Endothelial cell of umbilical vein (primary cell): ENCODE results near the gene BRS3. TPM values are rescaled to one million over a fixed set of nuclear protein-coding genes. Genes with fewer than 3 reads are reported as not detected.

Source experiments
- BruUV-seq: library from RNA; stranded (reverse); fragments of 400-500 nt; replicated peaks from 2 replicates; lab custom pipeline; 2021; lab: Mats Ljungman, UMichigan
- CTCF ChIA-PET: fragments of 300-600, 350-600 bp; sonication (Branson Sonifier 250); formaldehyde crosslinking; loops from one replicate; lab custom pipeline; 2021; ENCODE audit warnings: antibody characterized with exemption, inconsistent platforms; lab: Charles Lee
- POLR2A ChIA-PET: fragments of 300-600, 350-600 bp; sonication (Branson Sonifier 250); formaldehyde crosslinking; loops from one replicate; lab custom pipeline; 2021; ENCODE audit warnings: antibody characterized with exemption, inconsistent platforms; lab: Charles Lee
- DNase-seq: peaks from one replicate; pipeline ENCODE4 v3.0.0-alpha.2; 2011; ENCODE audit warnings: low read depth, low spot score
- FAIRE-seq: peaks from 2 replicates; lab custom pipeline; 2011; peaks lifted over from hg19 to GRCh38; lab: Jason Lieb, UNC
- H2AFZ ChIP-seq: 2 replicates; pipeline ENCODE4 v1.6.0; 2012; ENCODE audit warnings: low read depth, low read length, control low read depth, inconsistent platforms
- H3K27ac ChIP-seq: 2 replicates; pipeline ENCODE4 v1.5.1; 2011; ENCODE audit warnings: low read depth, mild to moderate bottlenecking, control low read depth, low read length, moderate library complexity; ENCODE audit not compliant: insufficient read depth
- H3K27me3 ChIP-seq, 2 experiments: 2 replicates each; pipeline versions ENCODE4 v1.6.0 to v1.6.1; 2011; ENCODE audit warnings: low read length in 2 of 2, mixed read lengths in 1 of 2; ENCODE audit not compliant: control insufficient read depth in 2 of 2, insufficient read depth in 2 of 2
- H3K36me3 ChIP-seq, 2 experiments: 2 replicates in 1 of 2; 3 replicates in 1 of 2; pipeline ENCODE4 v1.5.1; 2011; ENCODE audit warnings: low read length in 2 of 2, mild to moderate bottlenecking in 1 of 2, moderate library complexity in 1 of 2; ENCODE audit not compliant: control insufficient read depth in 2 of 2, insufficient read depth in 2 of 2; ENCODE audit errors: extremely low read depth in 1 of 2
- H3K4me1 ChIP-seq: 3 replicates; pipeline ENCODE4 v1.5.1; 2011; ENCODE audit warnings: mild to moderate bottlenecking, low read length; ENCODE audit not compliant: control insufficient read depth, insufficient read depth; ENCODE audit errors: extremely low read depth
- H3K4me2 ChIP-seq: 2 replicates; pipeline ENCODE4 v1.6.1; 2011; ENCODE audit warnings: low read length, control low read depth, mixed read lengths; ENCODE audit not compliant: insufficient read depth
- H3K4me3 ChIP-seq, 3 experiments: fragments of 200-600 bp in 1 of 3; sonication (generic), shearing (Covaris generic) in 1 of 3; replicated peaks in 1 of 3; 2 replicates each; pipeline ENCODE4 v1.5.1; 2011 to 2016; ENCODE audit warnings: control low read depth in 3 of 3, low read length in 3 of 3, mild to moderate bottlenecking in 2 of 3, inconsistent platforms in 1 of 3, low read depth in 1 of 3, moderate library complexity in 1 of 3; ENCODE audit not compliant: insufficient read depth in 1 of 3
- H3K79me2 ChIP-seq: 2 replicates; pipeline ENCODE4 v1.6.0; 2012; ENCODE audit warnings: low read length, inconsistent platforms; ENCODE audit not compliant: control insufficient read depth, insufficient read depth
- H3K9ac ChIP-seq: replicated peaks from 2 replicates; pipeline ENCODE3; 2011; ENCODE audit warnings: low read length, control low read depth; ENCODE audit not compliant: insufficient read depth; ENCODE audit errors: extremely low read depth
- H3K9me1 ChIP-seq: replicated peaks from 3 replicates; pipeline ENCODE4 v1.6.0; 2011; ENCODE audit warnings: mild to moderate bottlenecking, low read length; ENCODE audit not compliant: control insufficient read depth, insufficient read depth; ENCODE audit errors: extremely low read depth
- H3K9me3 ChIP-seq: replicated peaks from 2 replicates; pipeline ENCODE4 v1.5.1; 2012; ENCODE audit warnings: low read length, inconsistent platforms; ENCODE audit not compliant: control insufficient read depth, insufficient read depth
- H4K20me1 ChIP-seq: replicated peaks from 2 replicates; pipeline ENCODE3; 2011; ENCODE audit warnings: mild to moderate bottlenecking, low read length; ENCODE audit not compliant: control insufficient read depth, insufficient read depth; ENCODE audit errors: extremely low read depth
- CTCF ChIP-seq, 2 donors: IDR thresholded peaks; 1 replicate in 1 of 2; 2 replicates in 1 of 2; pipeline ENCODE4 v1.5.1; 2011; ENCODE audit warnings: low read length in 2 of 2, mild to moderate bottlenecking in 2 of 2, moderate library complexity in 2 of 2, control low read depth in 1 of 2, inconsistent platforms in 1 of 2, low read depth in 1 of 2; ENCODE audit not compliant: insufficient read depth in 1 of 2; ENCODE audit errors: extremely low read depth in 1 of 2
- EZH2 ChIP-seq: IDR thresholded peaks from 2 replicates; pipeline ENCODE4 v1.6.1; 2012; ENCODE audit warnings: borderline replicate concordance, low read depth, mild to moderate bottlenecking, moderate library complexity, low read length, inconsistent platforms; ENCODE audit not compliant: severe bottlenecking
- FOS ChIP-seq: IDR thresholded peaks from 2 replicates; pipeline ENCODE4 v1.6.1; 2011; ENCODE audit warnings: mild to moderate bottlenecking, low read length, moderate library complexity, borderline replicate concordance; ENCODE audit not compliant: insufficient read depth
- GATA2 ChIP-seq: IDR thresholded peaks from 2 replicates; pipeline ENCODE4 v1.7.0; 2011; ENCODE audit warnings: low read depth, mild to moderate bottlenecking, moderate library complexity, mixed read lengths, low read length; ENCODE audit not compliant: insufficient read length, insufficient read depth
- JUN ChIP-seq: IDR thresholded peaks from 2 replicates; pipeline ENCODE4 v1.6.1; 2011; ENCODE audit warnings: borderline replicate concordance, low read depth; ENCODE audit not compliant: insufficient read length, insufficient read depth
- MAX ChIP-seq: IDR thresholded peaks from 2 replicates; pipeline ENCODE4 v1.6.1; 2011; ENCODE audit not compliant: insufficient read depth, insufficient read length
- MYC ChIP-seq: IDR thresholded peaks from one replicate; pipeline ENCODE4 v1.6.1; 2011; ENCODE audit warnings: mild to moderate bottlenecking, low read depth, low read length
- POLR2A ChIP-seq: IDR thresholded peaks from 2 replicates; pipeline ENCODE4 v1.6.1; 2012; ENCODE audit warnings: low read depth, mild to moderate bottlenecking, control low read depth, low read length
- POLR2AphosphoS5 ChIP-seq: IDR thresholded peaks from 2 replicates; pipeline ENCODE4 v1.6.1; 2012; ENCODE audit warnings: low read depth, mild to moderate bottlenecking, control low read depth, low read length, moderate library complexity; ENCODE audit not compliant: insufficient read depth
- dilution Hi-C: fragments of 300-500 bp; cut with MboI; formaldehyde crosslinking; loops from one replicate; pipeline ENCODE4 v1.15.0; 2019; ENCODE audit warnings: low sequenced_read_pairs; ENCODE audit not compliant: extremely low pct_ligation_motif_present
- intact Hi-C: fragments of 100-400 bp; cut with micrococcal nuclease; formaldehyde crosslinking; loops from one replicate; pipeline ENCODE4 v1.10.0; 2022
- polyA plus RNA-seq, 4 experiments: library from polyadenylated mRNA; depleted of rRNA in 3 of 4; stranded (reverse) in 3 of 4; unstranded in 1 of 4; fragments of >200 nt; gene quantifications; 2 replicates each; pipeline versions ENCODE4 v1.2.1 to v1.2.3, GENCODE V29; 2011 to 2012; ENCODE audit warnings: missing spikeins in 1 of 4
- total RNA-seq: library from RNA; stranded (reverse); gene quantifications from 2 replicates; pipeline ENCODE4 v1.2.3, GENCODE V29; 2021

BRS3 gene
- total and polyA plus RNA-seq, 2 donors (not counting 3 experiments of a cell fraction or from before 2014, with no cell fraction given): not detected

- POLR2A ChIA-PET: no interaction called here
- TF ChIP-seq FOS (no peak), CTCF (IDR thresholded peaks at IDR 0.05; ENCODE audit: extremely low read depth in 1 of 2, insufficient read depth in 1 of 2, low read depth in 1 of 2, low read length in 2 of 2) (no peak), MYC (no peak), MAX (no peak), GATA2 (no peak), POLR2A (no peak), POLR2AphosphoS5 (no peak), JUN (no peak), EZH2 (no peak)
- Histone ChIP-seq H3K27me3 (no peaks in the 10 kb centered on the region), H3K79me2 (no peaks in the 10 kb centered on the region), H3K27ac (no peak overlapping the region), H3K4me3 (no peak overlapping the region), H3K9me3 (no peaks in the 10 kb centered on the region), H4K20me1 (no peaks in the 10 kb centered on the region), H3K9ac (no peak overlapping the region), H3K36me3 (no peaks in the 10 kb centered on the region), H3K4me1 (no peaks in the 10 kb centered on the region), H3K9me1 (no peaks in the 10 kb centered on the region), H3K4me2 (no peak overlapping the region), H2AFZ (no peak overlapping the region)
- dilution Hi-C loops: no loop called here
- intact Hi-C loops: no loop called here
- DNase-seq: no peak
- no peak for FAIRE-seq
- BruUV-seq: no TSS peak
- CTCF ChIA-PET: no interaction called here
Observed at GRCh38 chrX:136519069-136519468, 31.3 kb downstream of the BRS3 start.
